GM21528 (cell line): Measurements from ENCODE around the gene LCE3D.
"Not testable (repeated sequence)": the region's sequence is repeated elsewhere in the genome, so short reads cannot be mapped to it uniquely, and the experiment has no call there.

ENCODE experiments used
- ATAC-seq: cut with Tn5 transposase; IDR thresholded peaks from one replicate; pipeline ENCODE4 v1.9.1; 2021; ENCODE audit warnings: mild to moderate bottlenecking, moderate library complexity; ENCODE audit not compliant: unreplicated experiment, low FRiP score

LCE3D gene, protein sequence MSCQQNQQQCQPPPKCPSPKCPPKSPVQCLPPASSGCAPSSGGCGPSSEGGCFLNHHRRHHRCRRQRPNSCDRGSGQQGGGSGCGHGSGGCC

DNA sequence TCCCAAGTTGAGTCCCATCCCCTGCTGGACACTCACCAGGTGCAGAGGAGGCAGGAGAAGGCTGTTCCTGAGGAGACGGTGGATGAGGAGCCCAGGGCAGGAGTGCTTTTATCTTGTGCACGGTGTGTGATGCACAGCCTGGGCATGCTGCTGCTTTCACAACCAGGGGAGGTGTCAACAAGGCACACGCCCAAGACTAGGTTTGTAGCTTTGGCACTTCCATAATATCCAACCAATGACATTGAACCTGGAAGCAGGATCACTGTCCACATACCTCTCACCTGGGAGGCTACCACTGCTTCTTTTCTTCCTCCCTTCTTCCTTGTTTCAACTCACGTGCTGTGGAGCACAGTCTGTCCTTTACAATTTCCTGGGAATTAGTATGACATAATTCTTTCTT, at the start of gene LCE3D:
Gene LCE3D, minus strand, starts transcription at position 84 of the 400 bp plus-strand sequence. CDS start 580 bp downstream, outside the sequence.
- no peak for ATAC-seq

DNA sequence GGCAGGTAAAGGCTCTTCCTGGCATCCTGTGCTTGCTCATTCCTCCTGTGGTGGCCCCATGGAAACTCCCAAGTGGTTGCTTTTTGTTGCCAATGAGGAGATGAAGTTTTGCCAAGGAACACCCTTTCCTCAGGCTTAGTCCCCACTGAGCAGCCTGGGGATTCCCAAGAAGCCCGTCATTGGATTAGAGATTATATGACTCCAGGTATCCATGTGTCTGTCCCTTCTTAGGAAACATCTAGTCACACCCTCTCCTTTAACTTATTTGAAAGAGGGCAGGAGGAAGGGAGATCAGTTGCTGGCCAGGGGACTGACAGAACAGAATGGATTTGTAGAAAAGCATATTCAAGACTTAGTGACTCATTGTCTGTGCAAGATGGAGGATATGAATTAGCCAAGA, 46.4 kb upstream of the LCE3D start:
- no peak for ATAC-seq

DNA sequence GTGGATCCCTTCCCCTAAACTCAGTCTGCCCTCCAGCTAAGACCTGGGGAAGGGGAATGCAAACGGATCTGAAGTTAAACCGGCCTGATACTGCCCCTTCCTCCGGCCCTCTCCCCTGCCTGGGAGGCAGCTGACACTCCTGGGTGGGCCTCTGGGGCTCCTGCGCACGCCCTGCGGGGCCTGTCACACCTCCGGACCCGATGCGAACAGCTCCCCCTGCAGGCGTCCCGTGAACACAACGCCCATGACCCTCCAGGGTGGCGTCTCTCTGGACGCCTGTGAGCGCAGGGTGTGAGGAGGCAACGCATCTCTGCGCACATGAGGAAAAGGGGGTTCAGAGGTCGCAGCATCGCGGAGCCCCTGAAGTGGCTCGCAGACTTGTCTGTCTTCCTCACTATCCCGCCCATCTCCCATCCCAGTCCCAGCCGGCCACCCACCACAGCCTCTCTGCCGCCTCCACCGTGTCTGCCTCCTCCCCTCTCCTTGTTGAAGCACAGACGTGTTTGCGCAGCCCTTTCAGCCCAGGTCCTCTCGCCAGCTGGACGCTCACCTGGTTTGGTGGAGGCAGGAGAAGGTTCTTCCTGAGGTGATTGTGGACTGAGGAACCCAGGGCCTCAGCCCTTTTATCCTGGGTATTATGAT, 43.0 kb upstream of the LCE3D start:
- no peak for ATAC-seq

DNA sequence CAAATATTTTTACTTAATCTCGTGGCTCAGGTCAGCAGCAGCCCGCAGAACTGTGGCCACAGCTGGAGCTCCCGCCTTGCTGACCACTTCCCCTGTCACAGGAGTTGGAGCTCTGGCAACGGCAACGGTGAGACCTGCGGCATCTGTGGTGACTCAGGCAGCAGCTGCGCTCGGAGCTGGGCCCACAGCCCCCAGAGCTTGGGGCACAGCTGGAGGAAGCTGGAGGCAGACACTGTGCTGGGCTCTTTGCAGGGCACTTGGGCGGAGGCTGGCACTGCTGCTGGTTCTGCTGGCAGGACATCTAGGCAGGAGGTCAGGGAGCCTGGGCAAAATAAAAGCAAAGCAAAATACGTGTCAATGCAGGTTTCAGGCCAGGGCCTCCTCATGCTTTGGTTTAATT, 42.5 kb upstream of the LCE3D start, which contains the start of gene LCE3A:
Gene LCE3A, minus strand, starts transcription at position 301 of the 400 bp plus-strand sequence. Its CDS starts 0 bp downstream, at position 301.
- no peak for ATAC-seq

DNA sequence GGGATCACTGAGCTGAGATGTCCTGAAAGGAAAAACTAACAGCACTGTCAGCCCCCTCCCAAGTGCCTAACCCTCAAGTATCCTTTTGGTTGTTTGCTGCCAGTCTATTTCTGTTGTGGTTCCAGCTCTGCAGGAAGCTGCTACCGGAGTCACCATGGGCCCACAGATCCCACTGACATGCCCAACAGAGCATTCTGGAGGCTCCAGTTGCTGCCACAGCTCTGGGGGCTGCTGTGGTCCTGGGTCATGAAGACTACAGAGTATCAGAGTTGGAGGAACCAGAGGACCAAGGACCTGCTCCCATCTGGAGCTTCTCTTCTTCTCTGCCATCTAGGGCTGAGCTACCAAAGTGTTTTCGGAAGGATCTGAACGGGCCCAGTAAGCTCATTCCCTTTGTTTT, 41.7 kb upstream of the LCE3D start:
- no peak for ATAC-seq

DNA sequence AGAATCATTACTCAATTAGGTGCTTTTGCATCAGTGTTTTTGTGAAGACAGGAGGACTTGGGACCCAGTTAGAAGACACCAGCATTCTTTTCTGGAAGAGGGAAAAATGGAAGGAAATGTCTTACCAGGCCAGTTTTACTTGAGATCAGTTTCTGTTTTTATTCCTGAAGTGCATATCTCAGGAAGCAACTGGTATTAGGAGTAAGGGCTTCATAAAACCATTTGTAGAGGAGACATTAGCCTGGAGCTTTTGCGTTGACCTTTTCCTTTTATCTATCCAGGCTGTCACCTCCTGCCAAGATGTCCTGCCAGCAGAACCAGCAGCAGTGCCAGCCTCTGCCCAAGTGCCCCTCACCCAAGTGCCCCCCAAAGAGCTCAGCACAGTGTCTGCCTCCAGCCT, 33.2 kb upstream of the LCE3D start, which contains the start of gene LCE3B:
Gene LCE3B, plus strand, starts transcription at position 301 of the 400 bp plus-strand sequence. Its CDS starts 0 bp downstream, at position 301.
- no peak for ATAC-seq

DNA sequence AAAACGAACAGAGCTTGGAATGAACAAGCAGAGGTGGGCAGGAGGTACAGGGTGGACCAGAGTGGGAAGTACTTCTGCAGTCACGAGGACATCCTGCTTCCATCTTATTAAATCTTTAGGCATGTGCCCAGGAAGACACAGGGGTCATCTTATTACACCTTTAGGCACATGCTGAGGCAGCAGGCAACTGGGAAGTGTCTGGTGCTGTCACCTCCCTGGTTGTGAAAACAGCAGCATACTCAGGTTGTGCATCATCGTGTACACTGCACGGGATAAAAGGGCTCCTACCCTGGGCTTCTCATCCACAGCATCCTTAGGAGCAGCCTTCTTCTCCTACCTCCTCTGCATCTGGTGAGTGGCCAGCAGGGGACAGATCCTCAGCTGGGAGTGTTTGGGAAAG, 19.6 kb upstream of the LCE3D start, which contains the start of gene LCE3C:
Gene LCE3C, plus strand, starts transcription at position 301 of the 400 bp plus-strand sequence. CDS start 498 bp downstream, outside the sequence.
- ATAC-seq = no peak

DNA sequence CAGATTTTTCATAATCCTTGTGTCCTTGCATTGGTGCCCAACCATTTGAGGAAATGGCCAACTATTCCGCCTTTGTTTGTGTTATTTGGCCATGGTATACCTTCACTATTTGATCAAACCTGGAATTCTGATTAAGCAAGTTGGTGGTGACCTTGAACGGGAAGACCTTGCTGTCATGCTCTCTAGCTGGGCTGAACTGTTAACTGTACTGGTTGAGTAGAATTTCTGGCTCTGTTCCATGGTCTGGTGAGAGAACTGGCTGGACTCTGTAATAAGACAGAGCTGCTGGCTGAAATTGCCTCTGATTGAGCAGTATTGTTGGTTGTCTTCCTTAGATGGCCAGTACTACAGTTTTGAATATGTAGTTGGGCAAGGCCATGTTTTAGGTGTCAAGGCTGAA, 16.7 kb upstream of the LCE3D start:
- no peak for ATAC-seq

DNA sequence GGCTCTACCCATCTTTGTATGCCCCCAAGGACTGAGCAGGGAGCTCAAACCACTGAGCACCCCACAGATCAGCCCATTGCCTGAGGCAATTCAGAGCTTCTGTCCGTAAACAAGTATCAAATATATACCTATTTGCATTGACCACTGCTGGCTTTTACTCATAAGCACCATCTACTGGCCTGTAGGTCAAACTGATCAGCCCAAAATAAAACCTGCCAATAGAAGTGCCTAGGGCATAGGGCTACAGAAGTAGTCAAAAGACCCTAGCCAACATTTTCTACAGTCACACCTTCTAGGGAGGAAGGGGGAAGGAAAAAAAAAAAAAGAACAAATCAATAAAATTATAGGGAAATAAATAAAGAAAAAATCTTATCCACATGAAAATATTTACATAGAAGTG, 5.3 kb upstream of the LCE3D start:
- ATAC-seq = no peak

DNA sequence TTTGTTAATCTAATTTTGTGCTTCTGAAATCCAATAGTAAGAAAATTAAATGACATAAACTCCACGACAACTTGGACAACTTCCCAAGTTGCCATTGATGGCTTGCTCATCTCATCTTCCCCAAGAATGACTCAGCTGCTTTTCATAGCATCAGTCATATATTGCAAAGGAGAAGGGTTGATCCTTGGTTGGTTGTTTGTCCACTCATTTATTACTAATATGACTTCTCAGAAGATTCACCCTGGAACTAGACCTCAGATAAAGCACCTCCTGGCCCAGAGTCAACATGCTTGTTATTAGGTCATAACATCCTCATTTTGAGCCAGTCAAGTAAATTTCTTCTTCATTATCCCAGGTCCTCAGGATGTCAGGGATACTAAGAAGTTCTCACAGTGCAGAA, 2.3 kb upstream of the LCE3D start:
- ATAC-seq = no peak

DNA sequence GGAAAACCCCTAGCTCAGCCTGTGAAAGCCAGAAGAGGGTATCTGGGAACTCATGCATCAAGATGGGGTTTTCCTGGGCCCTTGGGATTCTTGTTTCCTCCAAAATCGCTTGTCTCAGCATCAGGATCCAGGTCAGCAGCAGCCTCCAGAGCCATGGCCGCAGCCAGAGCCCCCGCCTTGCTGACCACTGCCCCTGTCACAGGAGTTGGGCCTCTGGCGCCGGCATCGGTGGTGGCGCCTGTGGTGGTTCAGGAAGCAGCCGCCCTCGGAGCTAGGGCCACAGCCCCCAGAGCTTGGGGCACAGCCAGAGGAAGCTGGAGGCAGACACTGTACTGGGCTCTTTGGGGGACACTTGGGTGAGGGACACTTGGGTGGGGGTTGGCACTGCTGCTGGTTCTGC, 790 bp downstream of the LCE3D start:
- not testable (repeated sequence) for ATAC-seq

DNA sequence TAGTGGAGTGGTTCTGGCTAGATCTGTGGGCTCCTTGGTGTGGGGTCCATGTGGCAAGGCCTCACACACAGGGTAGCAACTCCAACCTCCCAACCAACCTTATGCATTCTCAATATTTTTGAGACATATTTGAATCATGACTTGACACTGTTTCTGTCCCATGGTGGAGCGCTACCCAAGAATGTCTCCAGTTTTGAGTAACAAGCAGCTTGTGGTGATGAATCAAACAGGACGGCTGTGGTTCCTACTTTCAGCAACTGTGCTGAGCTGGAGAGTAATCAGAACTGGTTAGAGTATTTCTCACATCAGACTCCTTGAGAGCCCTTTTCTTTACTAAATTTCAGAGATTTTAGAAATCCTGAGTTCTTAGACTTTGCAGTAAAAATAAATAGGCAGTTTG, 3.1 kb downstream of the LCE3D start:
- no peak for ATAC-seq

DNA sequence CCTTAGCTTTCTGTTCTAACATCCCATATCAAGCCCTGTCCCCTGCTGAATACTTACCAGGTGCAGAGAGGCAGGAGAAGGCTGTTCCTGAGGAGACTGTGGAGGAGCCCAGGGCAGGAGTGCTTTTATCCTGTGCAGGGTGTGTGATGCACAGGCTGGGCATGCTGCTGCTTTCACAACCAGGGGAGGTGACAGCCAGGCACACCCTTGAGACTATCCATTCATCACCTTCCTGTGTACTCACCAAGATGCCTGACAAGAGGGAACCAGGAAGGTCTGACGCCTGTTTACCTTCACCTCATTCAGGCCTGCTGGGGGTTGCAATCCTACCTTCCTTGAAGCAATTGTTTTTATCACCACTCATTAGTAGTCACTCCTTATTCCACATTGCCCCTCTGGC, 13.6 kb downstream of the LCE3D start, which contains the start of gene LCE3E:
Gene LCE3E, minus strand, starts transcription at position 100 of the 400 bp plus-strand sequence. CDS start 572 bp downstream, outside the sequence.
- no peak for ATAC-seq

DNA sequence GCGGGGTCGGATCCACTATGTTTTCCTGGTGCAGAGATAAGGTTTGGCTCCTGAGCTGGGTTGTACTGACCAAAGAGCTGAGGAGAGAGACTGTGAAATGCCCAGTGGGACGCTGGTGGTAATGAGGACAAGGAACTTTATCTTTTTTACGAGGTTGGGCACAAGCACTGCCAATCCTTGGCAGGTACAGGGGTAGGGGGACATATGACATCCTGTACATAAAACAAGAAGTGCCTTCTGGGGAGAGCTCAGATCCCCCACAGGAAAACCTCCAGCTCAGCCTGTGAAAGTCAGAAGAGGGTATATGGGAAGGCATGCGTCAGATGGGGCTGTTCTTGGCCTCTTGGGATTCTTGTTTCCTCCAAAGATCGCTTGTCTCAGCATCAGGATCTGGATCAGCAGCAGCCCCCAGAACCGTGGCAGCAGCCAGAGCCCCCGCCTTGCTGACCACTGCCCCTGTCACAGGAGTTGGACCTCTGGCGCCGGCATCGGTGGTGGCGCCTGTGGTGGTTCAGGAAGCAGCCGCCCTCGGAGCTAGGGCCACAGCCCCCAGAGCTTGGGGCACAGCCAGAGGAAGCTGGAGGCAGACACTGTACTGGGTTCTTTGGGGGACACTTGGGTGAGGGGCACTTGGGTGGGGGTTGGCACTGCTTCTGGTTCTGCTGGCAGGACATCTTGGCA, 14.6 kb downstream of the LCE3D start:
- ATAC-seq = no peak

DNA sequence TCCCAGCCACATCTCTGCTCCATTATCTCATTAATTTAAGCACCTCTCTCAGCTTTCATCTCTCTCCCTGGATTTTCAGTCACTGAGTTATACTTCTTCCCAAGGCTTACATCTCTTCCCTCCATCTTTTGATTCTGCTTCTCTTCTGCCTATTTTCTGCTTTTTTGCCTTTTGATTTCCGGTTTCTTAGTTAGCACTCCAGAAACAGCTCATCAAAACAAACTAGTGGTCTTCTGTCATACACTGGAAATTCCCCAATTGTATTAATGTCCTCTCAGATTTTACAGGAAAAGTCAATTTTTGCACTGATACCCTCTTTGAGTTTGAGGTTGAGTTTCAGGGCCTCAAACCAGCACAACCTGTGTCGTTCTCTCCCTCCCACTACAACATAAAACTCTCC, 15.2 kb downstream of the LCE3D start:
- ATAC-seq = no peak

DNA sequence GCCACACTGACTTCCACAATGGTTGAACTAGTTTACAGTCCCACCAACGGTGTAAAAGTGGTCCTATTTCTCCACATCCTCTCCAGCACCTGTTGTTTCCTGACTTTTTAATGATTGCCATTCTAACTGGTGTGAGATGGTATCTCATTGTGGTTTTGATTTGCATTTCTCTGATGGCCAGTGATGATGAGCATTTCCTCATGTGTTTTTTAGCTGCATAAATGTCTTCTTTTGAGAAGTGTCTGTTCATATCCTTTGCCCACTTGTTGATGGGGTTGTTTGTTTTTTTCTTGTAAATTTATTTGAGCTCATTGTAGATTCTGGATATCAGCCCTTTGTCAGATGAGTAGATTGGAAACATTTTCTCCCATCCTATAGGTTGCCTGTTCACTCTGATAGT, 32.0 kb downstream of the LCE3D start:
- not testable (repeated sequence) for ATAC-seq

DNA sequence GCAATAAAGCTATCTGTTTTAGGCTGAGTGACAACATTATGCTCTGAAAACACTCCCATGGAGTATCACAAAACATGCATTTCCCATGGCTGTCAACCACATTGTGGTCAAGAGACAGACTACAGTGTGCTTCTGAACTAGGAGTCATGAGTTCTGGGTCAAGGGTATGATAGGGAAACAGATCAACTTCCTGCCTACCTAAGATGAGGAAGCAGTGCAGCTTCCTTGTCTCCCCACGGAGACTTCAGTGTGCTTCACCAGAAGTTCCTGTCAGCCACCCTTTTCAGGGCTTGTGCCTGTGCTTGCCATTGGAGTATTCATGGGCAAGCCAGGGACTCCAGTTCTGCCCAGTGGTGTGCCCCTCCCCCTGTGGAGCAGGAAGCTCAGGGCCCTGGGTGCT, 33.6 kb downstream of the LCE3D start:
- ATAC-seq = no peak

DNA sequence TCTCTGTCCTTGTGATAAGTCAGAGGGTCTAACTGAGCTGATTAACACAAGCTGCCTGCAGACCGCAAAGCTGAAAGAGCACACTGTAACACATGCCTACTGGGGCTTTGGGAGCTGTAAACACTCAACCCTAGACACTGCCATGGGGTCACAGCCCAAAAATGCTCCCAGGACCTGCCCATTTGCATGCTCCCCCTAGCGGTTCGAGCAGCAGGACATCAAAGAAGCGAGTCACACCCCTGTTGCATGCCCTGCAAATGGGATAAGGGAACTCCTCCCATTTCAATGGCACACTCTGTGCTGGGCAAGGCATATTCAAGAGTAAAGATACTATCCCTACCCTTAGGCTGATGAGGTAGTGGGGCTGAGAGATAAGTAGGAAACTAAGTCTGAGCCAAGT, 36.5 kb downstream of the LCE3D start:
- ATAC-seq = no peak

DNA sequence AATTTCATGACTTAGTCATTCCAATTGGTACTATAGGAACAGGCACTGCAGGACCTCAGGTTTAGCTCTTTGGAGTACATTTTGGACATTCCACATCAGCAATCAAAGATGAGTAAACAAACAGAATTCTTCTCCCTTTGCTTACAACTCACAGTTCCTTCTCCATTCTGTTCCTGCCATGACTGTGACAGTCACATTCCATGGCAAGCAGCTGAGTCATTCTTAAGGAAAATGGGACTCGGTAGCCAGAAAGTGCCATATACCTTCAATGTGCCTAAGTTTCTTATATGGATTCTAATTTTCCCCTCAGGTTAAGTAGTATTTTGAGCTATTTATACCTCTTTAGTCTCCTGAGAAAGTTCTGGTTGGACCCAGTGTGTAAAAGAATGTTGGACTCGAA, 40.4 kb downstream of the LCE3D start:
- ATAC-seq = no peak

DNA sequence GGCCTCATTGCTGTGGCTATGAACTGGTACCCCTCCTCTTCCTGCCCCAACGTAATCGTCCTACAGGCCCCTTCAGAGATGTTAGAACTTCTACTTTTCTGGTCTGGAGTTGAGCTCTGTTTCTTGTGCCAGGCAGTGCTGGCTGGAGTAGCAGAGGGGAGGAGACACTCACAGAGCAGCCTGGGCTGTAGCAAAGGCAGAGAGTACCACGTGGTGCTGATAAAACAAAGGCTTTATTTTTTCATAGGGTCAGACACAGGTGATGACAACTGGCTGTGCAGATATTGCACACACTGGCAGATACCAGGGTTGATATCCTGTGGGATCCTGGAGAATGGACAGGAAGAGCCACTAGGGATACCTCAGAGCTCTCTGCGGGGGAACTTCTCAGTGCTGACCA, 42.8 kb downstream of the LCE3D start:
- ATAC-seq = no peak

DNA sequence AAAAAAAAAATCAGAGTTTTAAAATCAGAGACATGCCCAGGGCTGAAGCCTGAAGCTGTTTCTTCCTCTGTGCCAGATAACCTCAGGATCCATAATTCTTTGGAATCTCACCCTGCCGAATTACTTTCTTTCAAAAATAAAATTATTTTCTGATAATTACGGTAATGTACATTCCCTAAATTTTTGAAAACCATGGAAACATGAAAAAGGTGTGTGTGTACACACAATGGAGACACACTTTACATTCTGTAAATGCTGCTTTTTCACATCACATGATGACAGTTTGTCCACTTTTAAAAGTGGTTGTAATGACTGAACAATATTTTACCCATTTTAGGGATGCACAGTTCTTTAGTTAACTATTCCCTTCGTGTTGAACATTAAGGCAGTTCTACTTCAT, 44.5 kb downstream of the LCE3D start:
- ATAC-seq = no peak
